PC-3 (cell line): ENCODE measurements around the gene TMEM91.

Experiments
- EZH2phosphoT487 ChIP-seq: fragments of 300-600 bp; sonication (generic); IDR thresholded peaks from 2 replicates; pipeline ENCODE4 v1.6.1; 2018; ENCODE audit warnings: mild to moderate bottlenecking, antibody characterized with exemption, low read length, borderline replicate concordance
- TF ChIP-seq, protein P1 (sequence below): fragments of 300-600 bp; sonication (generic); conservative IDR thresholded peaks from 2 replicates; pipeline ENCODE4 v1.5.1; 2017; ENCODE audit warnings: antibody characterized with exemption, low read depth, mild to moderate bottlenecking, low read length

DNA sequence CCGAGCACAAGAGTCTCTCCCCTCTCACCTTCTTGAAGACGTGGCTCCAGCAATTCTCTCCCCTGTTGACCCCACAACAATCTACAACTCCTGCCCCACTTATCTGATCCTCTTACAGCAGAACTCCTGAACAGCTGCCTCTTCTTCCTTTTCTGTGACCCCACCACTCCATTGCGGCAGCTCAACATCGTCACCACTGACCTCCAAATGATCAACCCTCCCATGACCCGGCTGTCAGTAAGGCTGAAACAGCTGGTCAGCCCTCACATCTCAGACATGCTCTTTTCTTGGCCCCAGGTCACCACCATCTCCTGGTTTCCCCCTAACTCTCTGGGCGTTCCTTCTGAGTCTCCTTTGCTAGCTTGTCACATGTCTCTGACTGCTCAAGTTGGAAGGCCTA, 19.0 kb downstream of the TMEM91 start:
- TF ChIP-seq, protein P1, sequence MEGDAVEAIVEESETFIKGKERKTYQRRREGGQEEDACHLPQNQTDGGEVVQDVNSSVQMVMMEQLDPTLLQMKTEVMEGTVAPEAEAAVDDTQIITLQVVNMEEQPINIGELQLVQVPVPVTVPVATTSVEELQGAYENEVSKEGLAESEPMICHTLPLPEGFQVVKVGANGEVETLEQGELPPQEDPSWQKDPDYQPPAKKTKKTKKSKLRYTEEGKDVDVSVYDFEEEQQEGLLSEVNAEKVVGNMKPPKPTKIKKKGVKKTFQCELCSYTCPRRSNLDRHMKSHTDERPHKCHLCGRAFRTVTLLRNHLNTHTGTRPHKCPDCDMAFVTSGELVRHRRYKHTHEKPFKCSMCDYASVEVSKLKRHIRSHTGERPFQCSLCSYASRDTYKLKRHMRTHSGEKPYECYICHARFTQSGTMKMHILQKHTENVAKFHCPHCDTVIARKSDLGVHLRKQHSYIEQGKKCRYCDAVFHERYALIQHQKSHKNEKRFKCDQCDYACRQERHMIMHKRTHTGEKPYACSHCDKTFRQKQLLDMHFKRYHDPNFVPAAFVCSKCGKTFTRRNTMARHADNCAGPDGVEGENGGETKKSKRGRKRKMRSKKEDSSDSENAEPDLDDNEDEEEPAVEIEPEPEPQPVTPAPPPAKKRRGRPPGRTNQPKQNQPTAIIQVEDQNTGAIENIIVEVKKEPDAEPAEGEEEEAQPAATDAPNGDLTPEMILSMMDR: no peak
- TF ChIP-seq EZH2phosphoT487: no peak
